ENCODE data around the gene SMAD4. TPM values are rescaled to one million over a fixed set of nuclear protein-coding genes. Genes with fewer than 3 reads are reported as not detected.
A peak's percentile ranks its signal among the peaks of the same experiment; 100 is the strongest.

The SMAD4 gene
- total RNA-seq, 1 experiment from 2014 or later: 172 TPM

DNA sequence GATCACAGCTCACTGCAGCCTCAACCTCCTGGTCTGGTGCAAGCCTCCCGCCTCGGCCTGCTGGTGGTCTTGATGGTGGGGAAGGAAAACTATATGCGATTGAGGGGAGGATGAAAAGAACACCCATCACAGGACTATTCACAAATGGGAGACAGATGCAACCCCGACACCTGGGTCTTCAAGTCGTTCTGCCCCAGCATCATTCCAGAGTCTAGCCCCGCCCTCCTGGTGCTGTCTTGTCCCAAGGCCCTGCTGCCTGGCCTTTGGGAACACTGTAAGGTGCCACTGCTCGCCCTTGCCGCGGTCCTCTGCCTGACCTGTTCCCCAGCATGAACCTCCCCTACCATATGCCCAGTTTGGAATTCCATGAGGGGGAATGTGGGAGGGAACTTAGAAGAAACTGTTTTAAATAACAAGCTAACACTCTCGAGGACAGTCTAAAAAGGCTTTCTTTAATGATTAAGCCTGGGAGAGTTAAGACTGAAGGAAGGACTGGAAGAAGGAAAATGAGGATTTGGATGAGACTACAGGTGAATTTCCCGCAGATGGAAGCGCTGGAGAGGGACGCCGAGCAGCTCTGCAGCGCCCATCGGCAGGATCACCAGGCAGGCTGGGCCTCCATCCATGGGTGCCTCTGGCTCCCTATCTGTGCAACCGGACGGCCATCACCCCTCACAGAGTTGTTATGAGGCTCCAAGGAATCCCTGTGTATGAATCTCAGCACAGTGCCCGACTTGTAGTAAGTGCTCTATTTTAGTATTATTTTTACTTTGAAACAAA, 92.4 kb downstream of the SMAD4 start:
- Histone ChIP-seq H2AFZ (ENCODE audit: low read length) (no peak overlapping the region), H4K20me1 (ENCODE audit: control insufficient read depth, insufficient read depth, insufficient read length) (no peaks in the 10 kb centered on the region), H3K27ac (ENCODE audit: insufficient read length, low read depth, low read length) (no peak overlapping the region), H3K4me1 (ENCODE audit: insufficient read depth, low read length) (no peaks in the 10 kb centered on the region; the same call in 1 of the 2 replicates), H2BK120ac (ENCODE audit: low read depth, low read length, poor library complexity, severe bottlenecking) (no peak overlapping the region), H3K79me2 (ENCODE audit: insufficient read depth, low read length) (no peaks in the 10 kb centered on the region), H3K4me2 (ENCODE audit: insufficient read depth, insufficient read length, low read length) (no peak overlapping the region), H4K8ac (replicated peaks; ENCODE audit: insufficient read length, low read depth, low read length) (no peak overlapping the region), H3K9me3 (ENCODE audit: control insufficient read depth, low read depth, low read length) (no peaks in the 10 kb centered on the region), H2AK5ac (ENCODE audit: insufficient read length, low read length) (no peak overlapping the region), H2BK15ac (ENCODE audit: low read depth, low read length) (no peak overlapping the region), H2BK20ac (ENCODE audit: low read depth, low read length, poor library complexity, severe bottlenecking) (no peak overlapping the region), H3K56ac (ENCODE audit: insufficient read length, low read depth, low read length) (no peak overlapping the region), H3K14ac (ENCODE audit: insufficient read depth, low read length) (no peak overlapping the region), H3K23me2 (ENCODE audit: insufficient read length, low read depth, low read length, poor library complexity, severe bottlenecking) (no peaks in the 10 kb centered on the region), H2BK5ac (ENCODE audit: insufficient read length, low read length) (no peak overlapping the region), H3K4ac (ENCODE audit: low read depth, low read length) (no peak overlapping the region), H3T11ph (ENCODE audit: low read length) (no peak overlapping the region), H3K18ac (ENCODE audit: insufficient read length, low read depth, low read length) (no peak overlapping the region), H3K27me3 (ENCODE audit: insufficient read depth, low read length) (no peaks in the 10 kb centered on the region), H3K9ac (ENCODE audit: extremely low read depth, insufficient read length, low read length) (no peak overlapping the region), H4K5ac (ENCODE audit: insufficient read length, low read depth, low read length) (no peak overlapping the region), H3K23ac (ENCODE audit: insufficient read length, low read depth, low read length) (no peak overlapping the region), H2BK12ac (ENCODE audit: insufficient read length, low read depth, low read length) (no peak overlapping the region), H3K79me1 (ENCODE audit: insufficient read depth, low read depth, low read length, poor library complexity, severe bottlenecking) (no peaks in the 10 kb centered on the region), H4K91ac (ENCODE audit: insufficient read length, low read depth, low read length) (no peak overlapping the region)
- Mint-ChIP-seq H3K4me1 (peaks cover 15 to 18% of the 10 kb centered on the region in 2 experiments), H3K9me3 (peaks cover 22 to 35% of the 10 kb centered on the region in 2 experiments), H3K27ac (peak overlapping the region in 1 of 3 experiments; percentile 38; a peak in 2 of 7 replicates), H3K27me3 (ENCODE audit: low read depth) (peaks cover 1% of the 10 kb centered on the region; the same call in 1 of the 2 replicates), H3K4me3 (no peak overlapping the region), H3K36me3 (ENCODE audit: insufficient read depth in 1 of 3, low read depth in 3 of 3) (peaks cover 14 to 32% (median 23%) of the 10 kb centered on the region in 3 experiments)
- TF ChIP-seq CTCF (conservative IDR thresholded peaks at IDR 0.05): no peak
- DNase-seq: no peak
- WGBS (ENCODE audit: extremely low coverage, insufficient read length, low lambda C conversion rate): no CpG with 5 or more reads among the region's 19 CpGs

Measured in H9 (cell line).